OCI-LY3 (cell line): ENCODE data around the gene TNNC2.

Source experiments
- EZH2phosphoT487 ChIP-seq: fragments of 200-600 bp; shearing (Covaris generic); IDR thresholded peaks from 2 replicates; pipeline ENCODE4 v1.6.1; 2018; ENCODE audit warnings: antibody characterized with exemption, mixed run types, low read depth
- TF ChIP-seq, protein P1 (sequence below): fragments of 200-600, 300-600 bp; sonication (generic); IDR thresholded peaks from 2 replicates; pipeline ENCODE4 v1.5.1; 2014; ENCODE audit warnings: antibody characterized with exemption, low read length, low read depth

DNA sequence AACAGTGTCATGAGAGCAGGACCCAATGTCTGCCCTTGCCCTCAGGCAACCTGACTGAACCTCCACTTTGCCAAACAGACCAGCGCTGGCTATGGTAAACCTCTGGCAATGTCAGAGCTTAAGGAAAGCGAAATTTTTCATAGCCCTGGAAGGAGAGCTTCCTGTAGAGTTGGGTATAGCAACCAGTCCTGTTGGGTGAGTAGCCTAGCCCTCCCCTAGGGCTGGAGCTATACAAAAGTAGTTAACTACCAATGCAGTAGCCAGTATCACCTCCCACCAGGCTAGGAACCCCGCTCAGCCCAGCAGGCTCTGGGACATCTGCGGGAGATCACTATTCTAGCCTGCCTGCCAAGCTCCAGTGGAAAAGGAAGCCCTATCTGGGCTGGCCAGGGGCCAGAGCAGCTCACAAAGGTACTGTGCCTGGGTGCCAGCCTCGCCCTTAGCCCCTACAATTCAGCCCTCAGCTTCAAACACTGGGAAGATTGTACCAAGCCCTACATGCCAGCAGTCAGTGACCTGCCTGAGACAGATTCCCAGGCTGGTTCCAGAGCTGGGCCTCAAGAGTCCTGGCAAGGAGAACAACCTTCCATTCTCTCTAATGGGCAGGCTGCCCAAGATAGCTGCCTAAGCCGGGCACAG lies 43.3 kb downstream of the TNNC2 start:
- TF ChIP-seq, protein P1, sequence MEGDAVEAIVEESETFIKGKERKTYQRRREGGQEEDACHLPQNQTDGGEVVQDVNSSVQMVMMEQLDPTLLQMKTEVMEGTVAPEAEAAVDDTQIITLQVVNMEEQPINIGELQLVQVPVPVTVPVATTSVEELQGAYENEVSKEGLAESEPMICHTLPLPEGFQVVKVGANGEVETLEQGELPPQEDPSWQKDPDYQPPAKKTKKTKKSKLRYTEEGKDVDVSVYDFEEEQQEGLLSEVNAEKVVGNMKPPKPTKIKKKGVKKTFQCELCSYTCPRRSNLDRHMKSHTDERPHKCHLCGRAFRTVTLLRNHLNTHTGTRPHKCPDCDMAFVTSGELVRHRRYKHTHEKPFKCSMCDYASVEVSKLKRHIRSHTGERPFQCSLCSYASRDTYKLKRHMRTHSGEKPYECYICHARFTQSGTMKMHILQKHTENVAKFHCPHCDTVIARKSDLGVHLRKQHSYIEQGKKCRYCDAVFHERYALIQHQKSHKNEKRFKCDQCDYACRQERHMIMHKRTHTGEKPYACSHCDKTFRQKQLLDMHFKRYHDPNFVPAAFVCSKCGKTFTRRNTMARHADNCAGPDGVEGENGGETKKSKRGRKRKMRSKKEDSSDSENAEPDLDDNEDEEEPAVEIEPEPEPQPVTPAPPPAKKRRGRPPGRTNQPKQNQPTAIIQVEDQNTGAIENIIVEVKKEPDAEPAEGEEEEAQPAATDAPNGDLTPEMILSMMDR, result no peak
- no peak for TF ChIP-seq EZH2phosphoT487
